DOHH2 (cell line): ENCODE data around the gene BAIAP2.

ENCODE experiments used
- CTCF ChIP-seq: fragments of 200-600 bp; sonication (generic); IDR thresholded peaks from one replicate; pipeline ENCODE4 v1.5.1; 2014; ENCODE audit warnings: antibody characterized with exemption, mild to moderate bottlenecking, low read depth, low read length; ENCODE audit not compliant: poor library complexity, severe bottlenecking
- EZH2phosphoT487 ChIP-seq: fragments of 200-600 bp; sonication (generic); IDR thresholded peaks from 2 replicates; pipeline ENCODE4 v1.6.1; 2017; ENCODE audit warnings: borderline replicate concordance, mild to moderate bottlenecking, antibody characterized with exemption, low read length, moderate library complexity, mixed read lengths

- TF ChIP-seq EZH2phosphoT487, result no peak
- no peak for TF ChIP-seq CTCF
Observed at GRCh38 chr17:81003711-81004475, 31.1 kb upstream of the BAIAP2 start.
